ENCODE data around the gene BRD9.

GRCh38 chr5:867300-867870 lies 25.2 kb downstream of the BRD9 start:
- TF ChIP-seq TCF7 (CRISPR knock-in tag; IDR thresholded peaks at IDR 0.05; ENCODE audit: low read depth) (no peak), MAX (CRISPR knock-in tag; IDR thresholded peaks at IDR 0.05) (no peak), CTCF (IDR thresholded peaks at IDR 0.05) (no peak), FOXJ3 (CRISPR knock-in tag; IDR thresholded peaks at IDR 0.05; ENCODE audit: borderline replicate concordance) (no peak), USF2 (CRISPR knock-in tag; IDR thresholded peaks at IDR 0.05) (no peak), ZBTB21 (CRISPR knock-in tag; IDR thresholded peaks at IDR 0.05; ENCODE audit: borderline replicate concordance) (no peak)

Measured in WTC11 (cell line).